ENCODE data around the gene GFOD2.

The GFOD2 gene

GRCh38 chr16:67668495-67669157 lies 50.5 kb downstream of the GFOD2 start:
- DNase-seq = no peak

- DNase-seq = peak; percentile 64 to 92 (median 78)
These were observed 51.2 kb downstream of the GFOD2 start for GRCh38 chr16:67667817-67668494.

GRCh38 chr16:67667453-67667816 lies 51.7 kb downstream of the GFOD2 start:
- no peak for DNase-seq

- peak; percentile 64 to 86 (median 81) for DNase-seq
These were observed 52.3 kb downstream of the GFOD2 start, which contains the start of the genes C16orf86 and ENKD1 for GRCh38 chr16:67666559-67667452. Gene C16orf86 (plus strand): TSS chr16:67666814. CDS start chr16:67666971, 157 bp downstream. Gene ENKD1 (minus strand): TSS chr16:67666750. CDS start chr16:67666442, 308 bp downstream.

GRCh38 chr16:67666032-67666551 lies 53.0 kb downstream of the GFOD2 start:
- DNase-seq = peak in 2 of 3 experiments; percentile 61 to 78

- no peak for DNase-seq
These were observed 53.5 kb downstream of the GFOD2 start for GRCh38 chr16:67665598-67665997.

GRCh38 chr16:67664871-67665270 lies 54.2 kb downstream of the GFOD2 start:
- DNase-seq = no peak

GRCh38 chr16:67664258-67664657 lies 54.9 kb downstream of the GFOD2 start:
- no peak for DNase-seq

- DNase-seq = no peak
These were observed 55.3 kb downstream of the GFOD2 start for GRCh38 chr16:67663877-67664222.

GRCh38 chr16:67663151-67663876 lies 55.8 kb downstream of the GFOD2 start:
- DNase-seq = peak in 1 of 3 experiments; percentile 2

- DNase-seq = no peak
These were observed 56.5 kb downstream of the GFOD2 start for GRCh38 chr16:67662653-67663010.

GRCh38 chr16:67661886-67662652 lies 57.0 kb downstream of the GFOD2 start:
- no peak for DNase-seq

GRCh38 chr16:67661101-67661761 lies 57.9 kb downstream of the GFOD2 start:
- DNase-seq = peak in 2 of 3 experiments; percentile 77 to 81

GRCh38 chr16:67660564-67661028 lies 58.5 kb downstream of the GFOD2 start, which contains the start of gene PARD6A:
Gene PARD6A (plus strand): TSS chr16:67660960. CDS start chr16:67661039, 79 bp downstream.
- peak; percentile 88 to 97 (median 96) for DNase-seq

- peak; percentile 87 to 94 (median 89) for DNase-seq
These were observed 59.2 kb downstream of the GFOD2 start, which contains the start of gene ACD for GRCh38 chr16:67659675-67660563. Gene ACD (minus strand): TSS chr16:67660260. CDS start chr16:67660220, 40 bp downstream.

- DNase-seq = no peak
These were observed 60.1 kb downstream of the GFOD2 start for GRCh38 chr16:67658849-67659674.

- DNase-seq = no peak
These were observed 61.2 kb downstream of the GFOD2 start for GRCh38 chr16:67657751-67658518.
